OCI-LY7 (cell line): ENCODE results near the gene MTARC2. TPM values are rescaled to one million over a fixed set of nuclear protein-coding genes. Genes with fewer than 3 reads are reported as not detected.

Experiments used
- BruUV-seq: library from RNA; stranded (reverse); fragments of 400-500 nt; replicated peaks from 2 replicates; lab custom pipeline; 2021; lab: Mats Ljungman, UMichigan
- CTCF ChIA-PET: fragments of 300-600 bp; sonication (Branson Sonifier 250); formaldehyde crosslinking; loops from one replicate; lab custom pipeline; 2022; ENCODE audit warnings: antibody characterized with exemption; ENCODE audit not compliant: unreplicated experiment; lab: Charles Lee
- POLR2A ChIA-PET: fragments of 300-600 bp; sonication (Branson Sonifier 250); formaldehyde crosslinking; loops from one replicate; lab custom pipeline; 2022; ENCODE audit warnings: antibody characterized with exemption; lab: Charles Lee
- DNase-seq: peaks from one replicate; pipeline ENCODE4 v3.0.0-alpha.2; 2015; ENCODE audit warnings: low spot score
- H2AFZ ChIP-seq: fragments of 200-600 bp; sonication (generic), shearing (Covaris generic); 2 replicates; pipeline ENCODE4 v1.6.1; 2014; ENCODE audit warnings: mild to moderate bottlenecking, antibody characterized with exemption, low read length, moderate library complexity
- H3K27ac ChIP-seq: fragments of 200-600 bp; sonication (generic); 2 replicates; pipeline ENCODE4 v1.5.1; 2014; ENCODE audit warnings: mixed run types, low read depth, mild to moderate bottlenecking, moderate library complexity, low read length, inconsistent platforms; ENCODE audit not compliant: poor library complexity, severe bottlenecking
- H3K36me3 ChIP-seq: fragments of 200-600 bp; sonication (generic); 2 replicates; pipeline ENCODE4 v1.6.1; 2014; ENCODE audit warnings: mild to moderate bottlenecking, antibody characterized with exemption, low read length, moderate library complexity, mixed read lengths; ENCODE audit not compliant: insufficient read depth
- H3K4me1 ChIP-seq: fragments of 200-600 bp; sonication (generic); 2 replicates; pipeline ENCODE4 v1.5.1; 2014; ENCODE audit warnings: mild to moderate bottlenecking, low read length; ENCODE audit not compliant: insufficient read depth, poor library complexity, severe bottlenecking
- H3K4me2 ChIP-seq: fragments of 200-600 bp; sonication (generic); 2 replicates; pipeline ENCODE4 v1.6.1; 2014; ENCODE audit warnings: mild to moderate bottlenecking, low read length
- H3K4me3 ChIP-seq: fragments of 200-600 bp; sonication (generic); 2 replicates; pipeline ENCODE4 v1.5.1; 2014; ENCODE audit warnings: mild to moderate bottlenecking, low read depth, low read length; ENCODE audit not compliant: poor library complexity, severe bottlenecking
- H3K79me2 ChIP-seq: fragments of 200-600 bp; sonication (generic); 2 replicates; pipeline ENCODE4 v1.6.1; 2016; ENCODE audit warnings: low read depth, mild to moderate bottlenecking, low read length, moderate library complexity, mixed read lengths; ENCODE audit not compliant: insufficient read depth
- H3K9me2 ChIP-seq: fragments of 200-600 bp; sonication (generic); 2 replicates; pipeline ENCODE4 v1.6.1; 2016; ENCODE audit warnings: mild to moderate bottlenecking, low read length, mixed read lengths; ENCODE audit not compliant: insufficient read depth
- H3K9me3 ChIP-seq: fragments of 200-600 bp; sonication (generic); 2 replicates; pipeline ENCODE4 v1.6.1; 2014; ENCODE audit warnings: mild to moderate bottlenecking, mixed run types, low read length, mixed read lengths
- H4K20me1 ChIP-seq: fragments of 200-600 bp; sonication (generic); 2 replicates; pipeline ENCODE4 v1.6.1; 2014; ENCODE audit warnings: mild to moderate bottlenecking, antibody characterized with exemption, low read length, moderate library complexity, mixed read lengths; ENCODE audit not compliant: insufficient read depth
- EZH2phosphoT487 ChIP-seq: fragments of 200-600 bp; sonication (generic); IDR thresholded peaks from 2 replicates; pipeline ENCODE4 v1.6.1; 2018; ENCODE audit warnings: low read depth, borderline replicate concordance, mild to moderate bottlenecking, mixed run types, antibody characterized with exemption, low read length, moderate library complexity, mixed read lengths
- intact Hi-C: fragments of 100-400 bp; cut with micrococcal nuclease; formaldehyde crosslinking; loops from one replicate; pipeline ENCODE4 v1.10.0; 2022; ENCODE audit not compliant: unreplicated experiment
- total RNA-seq, 2 experiments: library from RNA; depleted of rRNA in 1 of 2; stranded (reverse); fragments of >200 nt in 1 of 2; shearing (Covaris generic) in 1 of 2; gene quantifications; 2 replicates each; pipeline ENCODE4 v1.2.3, GENCODE V29; 2014 to 2022
- TF ChIP-seq, protein P1 (sequence below): fragments of 200-600 bp; sonication (generic); conservative IDR thresholded peaks from 2 replicates; pipeline ENCODE4 v1.5.1; 2014; ENCODE audit warnings: mild to moderate bottlenecking, antibody characterized with exemption, low read length, moderate library complexity, mixed read lengths

MTARC2 gene
- total RNA-seq, 2 experiments from 2014 or later, result not detected

DNA sequence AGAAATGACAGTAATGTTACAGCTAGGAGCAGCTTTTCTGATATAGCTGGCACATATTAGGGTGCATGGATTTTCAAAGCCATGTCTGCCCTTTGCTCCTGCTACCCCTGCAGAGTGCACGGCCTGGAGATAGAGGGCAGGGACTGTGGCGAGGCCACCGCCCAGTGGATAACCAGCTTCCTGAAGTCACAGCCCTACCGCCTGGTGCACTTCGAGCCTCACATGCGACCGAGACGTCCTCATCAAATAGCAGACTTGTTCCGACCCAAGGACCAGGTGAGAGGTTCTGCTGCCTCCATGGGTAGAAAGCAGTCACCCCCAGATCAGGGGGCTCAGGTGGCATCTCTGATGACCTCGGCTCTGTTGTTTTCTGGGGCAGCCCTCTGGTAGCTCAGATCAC, 48.4 kb downstream of the MTARC2 start:
- Histone ChIP-seq H3K9me2 (no peaks in the 10 kb centered on the region), H3K27ac (no peak overlapping the region), H3K4me1 (no peaks in the 10 kb centered on the region), H2AFZ (no peak overlapping the region), H3K36me3 (no peaks in the 10 kb centered on the region), H3K79me2 (no peaks in the 10 kb centered on the region), H4K20me1 (no peaks in the 10 kb centered on the region), H3K9me3 (no peaks in the 10 kb centered on the region), H3K4me3 (no peak overlapping the region), H3K4me2 (no peak overlapping the region)
- POLR2A ChIA-PET, result no interaction called here
- intact Hi-C loops, result no loop called here
- DNase-seq, result no peak
- BruUV-seq, result no TSS peak
- CTCF ChIA-PET, result no interaction called here
- TF ChIP-seq EZH2phosphoT487, result no peak
- TF ChIP-seq, protein P1, sequence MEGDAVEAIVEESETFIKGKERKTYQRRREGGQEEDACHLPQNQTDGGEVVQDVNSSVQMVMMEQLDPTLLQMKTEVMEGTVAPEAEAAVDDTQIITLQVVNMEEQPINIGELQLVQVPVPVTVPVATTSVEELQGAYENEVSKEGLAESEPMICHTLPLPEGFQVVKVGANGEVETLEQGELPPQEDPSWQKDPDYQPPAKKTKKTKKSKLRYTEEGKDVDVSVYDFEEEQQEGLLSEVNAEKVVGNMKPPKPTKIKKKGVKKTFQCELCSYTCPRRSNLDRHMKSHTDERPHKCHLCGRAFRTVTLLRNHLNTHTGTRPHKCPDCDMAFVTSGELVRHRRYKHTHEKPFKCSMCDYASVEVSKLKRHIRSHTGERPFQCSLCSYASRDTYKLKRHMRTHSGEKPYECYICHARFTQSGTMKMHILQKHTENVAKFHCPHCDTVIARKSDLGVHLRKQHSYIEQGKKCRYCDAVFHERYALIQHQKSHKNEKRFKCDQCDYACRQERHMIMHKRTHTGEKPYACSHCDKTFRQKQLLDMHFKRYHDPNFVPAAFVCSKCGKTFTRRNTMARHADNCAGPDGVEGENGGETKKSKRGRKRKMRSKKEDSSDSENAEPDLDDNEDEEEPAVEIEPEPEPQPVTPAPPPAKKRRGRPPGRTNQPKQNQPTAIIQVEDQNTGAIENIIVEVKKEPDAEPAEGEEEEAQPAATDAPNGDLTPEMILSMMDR, result no peak

DNA sequence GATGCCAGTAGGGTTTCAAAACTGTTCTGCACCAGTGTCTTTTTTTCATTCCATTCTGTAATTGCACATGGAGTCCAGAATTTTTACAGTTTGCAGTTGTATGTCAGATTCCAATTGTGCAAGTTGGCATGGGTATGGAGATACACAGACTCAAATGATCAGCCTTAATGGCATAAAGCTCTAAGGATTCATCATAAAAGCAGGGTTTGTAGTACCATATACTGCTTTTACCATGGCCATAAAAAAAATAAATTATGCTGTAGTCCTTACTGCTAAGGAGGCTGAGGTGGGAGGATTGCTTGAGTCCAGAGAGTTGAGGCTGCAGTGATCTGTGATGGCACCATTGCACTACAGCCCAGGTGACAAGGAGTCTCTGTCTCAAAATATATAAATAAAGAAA, 48.9 kb downstream of the MTARC2 start:
- TF ChIP-seq, protein P1, result no peak
- no peak for TF ChIP-seq EZH2phosphoT487
- Histone ChIP-seq H3K79me2 (no peaks in the 10 kb centered on the region), H3K4me3 (no peak overlapping the region), H2AFZ (no peak overlapping the region), H4K20me1 (no peaks in the 10 kb centered on the region), H3K4me2 (no peak overlapping the region), H3K4me1 (no peaks in the 10 kb centered on the region), H3K9me2 (no peaks in the 10 kb centered on the region), H3K9me3 (no peaks in the 10 kb centered on the region), H3K36me3 (no peaks in the 10 kb centered on the region), H3K27ac (no peak overlapping the region)
- no peak for DNase-seq
- intact Hi-C loops, result no loop called here
- CTCF ChIA-PET, result no interaction called here
- POLR2A ChIA-PET, result no interaction called here
- no TSS peak for BruUV-seq

DNA sequence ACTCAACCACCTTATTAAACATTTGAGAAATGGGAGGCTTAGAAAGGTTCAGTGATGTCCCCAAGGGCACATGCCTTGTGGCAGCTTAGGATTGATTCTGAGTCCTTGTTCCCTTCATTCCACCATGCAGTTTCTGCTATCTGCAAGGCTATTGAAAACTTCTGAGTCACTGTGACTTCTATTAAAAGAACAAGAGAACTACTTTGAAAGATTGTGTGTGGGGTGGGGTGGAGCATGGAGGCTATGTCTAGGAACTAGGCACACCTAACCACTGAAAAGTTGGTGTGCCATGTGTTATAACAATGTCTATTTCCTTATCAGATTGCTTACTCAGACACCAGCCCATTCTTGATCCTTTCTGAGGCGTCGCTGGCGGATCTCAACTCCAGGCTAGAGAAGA, 49.4 kb downstream of the MTARC2 start:
- no peak overlapping the region for H3K27ac ChIP-seq
- CTCF ChIA-PET, result no interaction called here

More for the DNA sequence above, 49.4 kb downstream of the MTARC2 start:
- TF ChIP-seq EZH2phosphoT487, result no peak
- TF ChIP-seq, protein P1, result no peak
- no peak overlapping the region for H3K4me3 ChIP-seq
- intact Hi-C loops, result no loop called here
- H3K4me1 ChIP-seq, result no peaks in the 10 kb centered on the region
- no peaks in the 10 kb centered on the region for H3K36me3 ChIP-seq
- no peaks in the 10 kb centered on the region for H3K9me2 ChIP-seq
- H4K20me1 ChIP-seq, result no peaks in the 10 kb centered on the region
- no TSS peak for BruUV-seq
- DNase-seq, result no peak
- H2AFZ ChIP-seq, result no peak overlapping the region
- POLR2A ChIA-PET, result no interaction called here
- no peak overlapping the region for H3K4me2 ChIP-seq
- H3K9me3 ChIP-seq, result no peaks in the 10 kb centered on the region
- H3K79me2 ChIP-seq, result no peaks in the 10 kb centered on the region
